Measurements from ENCODE around the gene DENND4A. TPM values are rescaled to one million over a fixed set of nuclear protein-coding genes. Genes with fewer than 3 reads are reported as not detected.

DENND4A gene
- total and polyA plus RNA-seq, 3 donors from 2014 or later: 16.5 to 65.7 (median 63.4) TPM

GRCh38 chr15:65837301-65838294 is 45.5 kb upstream of the DENND4A start:
- peaks cover 29% of the 10 kb centered on the region for H3K4me1 ChIP-seq
- no peak overlapping the region for H3K4me3 ChIP-seq
- TF ChIP-seq POLR2A (IDR thresholded peaks at IDR 0.05) (no peak), CTCF (IDR thresholded peaks at IDR 0.05) (no peak)
- intact Hi-C loops (cut with DNase I; ENCODE audit: low total_unique reads): no loop called here
- no peaks in the 10 kb centered on the region for H3K36me3 ChIP-seq (ENCODE audit: low read depth, missing control alignments)
- peak overlapping the region in 1 of 2 donors; percentile 15 for H3K27ac ChIP-seq
- WGBS, 2 donors: 63 to 76% methylated on average over 6 of the region's 6 CpGs
- no peaks in the 10 kb centered on the region for H3K9me3 ChIP-seq
- H3K27me3 ChIP-seq: no peaks in the 10 kb centered on the region
- no peak for DNase-seq

GRCh38 chr15:65836665-65837064 is 44.6 kb upstream of the DENND4A start:
- no peak overlapping the region for H3K4me3 ChIP-seq
- no peaks in the 10 kb centered on the region for H3K36me3 ChIP-seq (ENCODE audit: low read depth, missing control alignments)
- H3K27me3 ChIP-seq: no peaks in the 10 kb centered on the region
- no peak overlapping the region for H3K27ac ChIP-seq
- WGBS, 2 donors: 91 to 93% methylated on average over 4 of the region's 4 CpGs
- peaks cover 31% of the 10 kb centered on the region for H3K4me1 ChIP-seq
- no peaks in the 10 kb centered on the region for H3K9me3 ChIP-seq
- DNase-seq: no peak
- intact Hi-C loops (cut with DNase I; ENCODE audit: low total_unique reads): no loop called here
- TF ChIP-seq CTCF (IDR thresholded peaks at IDR 0.05) (no peak), POLR2A (IDR thresholded peaks at IDR 0.05) (no peak)

GRCh38 chr15:65835447-65835846 is 43.4 kb upstream of the DENND4A start:
- 37 to 54% methylated on average over 4 of the region's 4 CpGs for WGBS, 2 donors

GRCh38 chr15:65834603-65835282 is 42.6 kb upstream of the DENND4A start:
- 83 to 88% methylated on average over 8 of the region's 8 CpGs for WGBS, 2 donors
- Histone ChIP-seq H3K4me1 (peaks cover 26% of the 10 kb centered on the region), H3K36me3 (ENCODE audit: low read depth, missing control alignments) (no peaks in the 10 kb centered on the region), H3K9me3 (no peaks in the 10 kb centered on the region), H3K4me3 (no peak overlapping the region), H3K27me3 (no peaks in the 10 kb centered on the region), H3K27ac (no peak overlapping the region)
- intact Hi-C loops (cut with DNase I; ENCODE audit: low total_unique reads): no loop called here
- DNase-seq: no peak
- no peak for TF ChIP-seq CTCF (IDR thresholded peaks at IDR 0.05)
- TF ChIP-seq POLR2A (IDR thresholded peaks at IDR 0.05): no peak

More at GRCh38 chr15:65835447-65835846, 43.4 kb upstream of the DENND4A start:
- intact Hi-C loops (cut with DNase I; ENCODE audit: low total_unique reads): no loop called here
- DNase-seq: no peak
- no peaks in the 10 kb centered on the region for H3K27me3 ChIP-seq
- no peak overlapping the region for H3K4me3 ChIP-seq
- TF ChIP-seq CTCF (IDR thresholded peaks at IDR 0.05) (no peak), POLR2A (IDR thresholded peaks at IDR 0.05) (no peak)
- peak overlapping the region in 1 of 2 donors; percentile 12 for H3K27ac ChIP-seq
- H3K36me3 ChIP-seq (ENCODE audit: low read depth, missing control alignments): no peaks in the 10 kb centered on the region
- no peaks in the 10 kb centered on the region for H3K9me3 ChIP-seq
- H3K4me1 ChIP-seq: peaks cover 26% of the 10 kb centered on the region
